ENCODE data around the gene MAPT. TPM values are rescaled to one million over a fixed set of nuclear protein-coding genes. Genes with fewer than 3 reads are reported as not detected.
"Not testable (repeated sequence)": the region's sequence is repeated elsewhere in the genome, so short reads cannot be mapped to it uniquely, and the experiment has no call there.

MAPT gene
- total RNA-seq, 1 donor from 2014 or later, result 2.9 TPM

DNA sequence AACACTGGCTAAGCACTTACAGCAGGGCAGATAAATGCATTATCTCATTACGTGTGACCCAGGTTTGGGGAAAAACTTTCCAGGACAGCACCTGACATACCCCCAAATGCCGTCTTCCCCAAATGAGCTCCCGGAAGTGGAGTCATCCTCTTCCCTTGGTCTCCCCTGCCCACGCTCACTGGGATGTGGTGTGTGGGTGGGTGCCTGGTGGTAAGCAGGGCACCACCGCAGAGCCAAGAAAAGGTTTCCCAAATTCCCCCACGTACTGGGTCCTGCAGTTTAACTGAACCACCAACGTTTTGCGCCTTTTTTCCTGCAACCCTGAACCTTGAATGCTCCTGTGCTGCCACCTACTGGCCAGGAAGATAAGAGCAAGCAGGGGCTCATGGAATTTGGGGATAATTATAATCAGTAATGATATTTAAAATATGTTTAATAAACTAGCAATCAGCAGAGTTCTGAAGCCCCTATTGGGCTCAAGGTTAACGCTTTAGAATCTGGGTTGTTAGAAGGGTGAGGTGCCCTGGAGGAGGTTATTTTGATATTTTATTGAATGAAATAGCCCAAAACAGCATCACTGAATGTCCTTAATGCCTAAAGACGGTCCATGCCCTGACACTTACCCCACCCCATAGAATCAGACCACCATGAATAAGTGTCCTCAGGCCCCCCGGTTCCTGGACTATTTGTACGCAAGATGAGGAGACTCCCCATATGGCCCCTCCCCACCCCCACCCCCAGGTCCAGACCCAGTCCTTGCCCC is 41.6 kb upstream of the MAPT start:
- Mint-ChIP-seq H3K27me3 (ENCODE audit: low read depth) (peaks cover 19% of the 10 kb centered on the region), H3K36me3 (ENCODE audit: low read depth) (no peaks in the 10 kb centered on the region), H3K27ac (ENCODE audit: unreplicated experiment) (no peak overlapping the region), H3K4me3 (ENCODE audit: unreplicated experiment) (no peak overlapping the region), H3K4me1 (ENCODE audit: low read depth) (no peaks in the 10 kb centered on the region), H3K9me3 (ENCODE audit: low read depth) (no peaks in the 10 kb centered on the region)
- DNase-seq (ENCODE audit: low spot score), result no peak
- TF ChIP-seq, protein P1, sequence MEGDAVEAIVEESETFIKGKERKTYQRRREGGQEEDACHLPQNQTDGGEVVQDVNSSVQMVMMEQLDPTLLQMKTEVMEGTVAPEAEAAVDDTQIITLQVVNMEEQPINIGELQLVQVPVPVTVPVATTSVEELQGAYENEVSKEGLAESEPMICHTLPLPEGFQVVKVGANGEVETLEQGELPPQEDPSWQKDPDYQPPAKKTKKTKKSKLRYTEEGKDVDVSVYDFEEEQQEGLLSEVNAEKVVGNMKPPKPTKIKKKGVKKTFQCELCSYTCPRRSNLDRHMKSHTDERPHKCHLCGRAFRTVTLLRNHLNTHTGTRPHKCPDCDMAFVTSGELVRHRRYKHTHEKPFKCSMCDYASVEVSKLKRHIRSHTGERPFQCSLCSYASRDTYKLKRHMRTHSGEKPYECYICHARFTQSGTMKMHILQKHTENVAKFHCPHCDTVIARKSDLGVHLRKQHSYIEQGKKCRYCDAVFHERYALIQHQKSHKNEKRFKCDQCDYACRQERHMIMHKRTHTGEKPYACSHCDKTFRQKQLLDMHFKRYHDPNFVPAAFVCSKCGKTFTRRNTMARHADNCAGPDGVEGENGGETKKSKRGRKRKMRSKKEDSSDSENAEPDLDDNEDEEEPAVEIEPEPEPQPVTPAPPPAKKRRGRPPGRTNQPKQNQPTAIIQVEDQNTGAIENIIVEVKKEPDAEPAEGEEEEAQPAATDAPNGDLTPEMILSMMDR (IDR thresholded peaks at IDR 0.05), result peak; percentile 94

- Mint-ChIP-seq H3K9me3 (ENCODE audit: low read depth) (no peaks in the 10 kb centered on the region), H3K36me3 (ENCODE audit: low read depth) (no peaks in the 10 kb centered on the region), H3K27me3 (ENCODE audit: low read depth) (peaks cover 22% of the 10 kb centered on the region), H3K4me3 (ENCODE audit: unreplicated experiment) (no peak overlapping the region), H3K27ac (ENCODE audit: unreplicated experiment) (no peak overlapping the region), H3K4me1 (ENCODE audit: low read depth) (no peaks in the 10 kb centered on the region)
- TF ChIP-seq, protein P1 (IDR thresholded peaks at IDR 0.05), result no peak
- DNase-seq (ENCODE audit: low spot score), result no peak
Observed at GRCh38 chr17:45854209-45854608, 40.1 kb upstream of the MAPT start.

DNA sequence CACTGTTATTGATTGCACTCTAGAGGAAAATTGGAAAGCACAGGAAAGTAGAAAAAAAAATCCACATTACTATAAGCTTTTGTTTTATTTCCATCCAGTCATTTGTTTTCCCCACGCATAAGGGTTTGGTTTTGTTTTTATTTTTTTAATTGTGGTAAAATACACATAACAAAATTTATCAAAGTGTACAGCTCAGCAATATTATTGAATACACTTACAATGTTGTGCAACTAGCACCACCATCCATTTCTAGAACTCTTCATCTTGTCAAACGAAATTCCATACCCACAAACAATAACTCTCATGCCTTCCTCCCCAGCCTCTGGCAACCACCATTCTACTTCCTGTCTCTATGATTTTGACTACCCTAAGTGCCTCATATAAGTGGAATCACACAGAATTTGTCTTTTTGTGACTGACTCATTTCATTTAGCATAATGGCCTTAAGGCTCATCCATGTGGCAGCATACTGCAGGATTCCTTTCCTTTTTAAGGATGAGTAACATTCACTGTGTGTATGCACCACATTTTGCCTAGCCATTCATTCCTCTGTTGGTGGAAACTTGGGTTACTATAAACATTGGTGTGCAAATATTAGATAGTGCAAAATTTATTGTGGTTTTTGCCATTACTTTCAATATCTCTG is 38.5 kb upstream of the MAPT start:
- Mint-ChIP-seq H3K9me3 (ENCODE audit: low read depth) (peaks cover 3% of the 10 kb centered on the region), H3K27ac (ENCODE audit: unreplicated experiment) (peak overlapping the region; percentile 10), H3K27me3 (ENCODE audit: low read depth) (peaks cover 27% of the 10 kb centered on the region), H3K4me1 (ENCODE audit: low read depth) (no peaks in the 10 kb centered on the region), H3K4me3 (ENCODE audit: unreplicated experiment) (no peak overlapping the region), H3K36me3 (ENCODE audit: low read depth) (no peaks in the 10 kb centered on the region)
- TF ChIP-seq, protein P1 (IDR thresholded peaks at IDR 0.05), result no peak
- DNase-seq (ENCODE audit: low spot score), result no peak

- no peak overlapping the region for H3K4me3 Mint-ChIP-seq (ENCODE audit: unreplicated experiment)
- peaks cover 3% of the 10 kb centered on the region for H3K9me3 Mint-ChIP-seq (ENCODE audit: low read depth)
- H3K4me1 Mint-ChIP-seq (ENCODE audit: low read depth), result no peaks in the 10 kb centered on the region
- DNase-seq (ENCODE audit: low spot score), result no peak
- H3K36me3 Mint-ChIP-seq (ENCODE audit: low read depth), result no peaks in the 10 kb centered on the region
- H3K27me3 Mint-ChIP-seq (ENCODE audit: low read depth), result peaks cover 28% of the 10 kb centered on the region
- no peak overlapping the region for H3K27ac Mint-ChIP-seq (ENCODE audit: unreplicated experiment)
- TF ChIP-seq, protein P1 (IDR thresholded peaks at IDR 0.05), result no peak
Observed at GRCh38 chr17:45857977-45858708, 36.2 kb upstream of the MAPT start.

- peaks cover 3% of the 10 kb centered on the region for H3K9me3 Mint-ChIP-seq (ENCODE audit: low read depth)
- no peak overlapping the region for H3K4me3 Mint-ChIP-seq (ENCODE audit: unreplicated experiment)
- TF ChIP-seq, protein P1 (IDR thresholded peaks at IDR 0.05), result no peak
- no peaks in the 10 kb centered on the region for H3K4me1 Mint-ChIP-seq (ENCODE audit: low read depth)
- no peak overlapping the region for H3K27ac Mint-ChIP-seq (ENCODE audit: unreplicated experiment)
- H3K36me3 Mint-ChIP-seq (ENCODE audit: low read depth), result no peaks in the 10 kb centered on the region
- no peak for DNase-seq (ENCODE audit: low spot score)
- peaks cover 46% of the 10 kb centered on the region for H3K27me3 Mint-ChIP-seq (ENCODE audit: low read depth)
Observed at GRCh38 chr17:45861165-45861564, 33.2 kb upstream of the MAPT start.

DNA sequence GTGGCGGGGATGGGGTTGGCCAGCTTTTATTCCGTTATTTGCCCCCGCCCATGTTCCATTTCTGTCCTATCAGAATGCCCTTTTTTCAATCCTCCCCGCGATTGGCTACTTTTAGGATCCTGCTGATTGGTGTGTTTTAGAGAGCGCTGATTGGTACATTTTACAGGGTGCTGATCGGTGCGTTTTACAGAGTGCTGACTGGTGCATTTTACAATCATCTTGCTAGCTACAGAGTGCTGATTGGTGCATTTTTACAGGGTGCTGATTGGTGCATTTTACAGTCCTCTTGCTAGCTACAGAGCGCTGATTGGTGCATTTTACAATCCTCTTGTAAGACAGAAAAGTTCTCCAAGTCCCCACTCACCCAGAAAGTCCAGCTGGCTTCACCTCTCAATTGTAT is 32.2 kb upstream of the MAPT start:
- not testable (repeated sequence) for H3K4me3 Mint-ChIP-seq (ENCODE audit: unreplicated experiment); DNase-seq (ENCODE audit: low spot score); H3K9me3 Mint-ChIP-seq (ENCODE audit: low read depth); H3K4me1 Mint-ChIP-seq (ENCODE audit: low read depth); H3K36me3 Mint-ChIP-seq (ENCODE audit: low read depth); H3K27ac Mint-ChIP-seq (ENCODE audit: unreplicated experiment)
- H3K27me3 Mint-ChIP-seq (ENCODE audit: low read depth), result peaks cover 46% of the 10 kb centered on the region

Data from chondrocyte (in vitro differentiated cells).